OCI-LY7 (cell line): ENCODE results near the gene SPECC1. TPM values are rescaled to one million over a fixed set of nuclear protein-coding genes. Genes with fewer than 3 reads are reported as not detected.
"Not testable (repeated sequence)": the region's sequence is repeated elsewhere in the genome, so short reads cannot be mapped to it uniquely, and the experiment has no call there.

Source experiments
- BruUV-seq: library from RNA; stranded (reverse); fragments of 400-500 nt; replicated peaks from 2 replicates; lab custom pipeline; 2021; lab: Mats Ljungman, UMichigan
- CTCF ChIA-PET: fragments of 300-600 bp; sonication (Branson Sonifier 250); formaldehyde crosslinking; loops from one replicate; lab custom pipeline; 2022; ENCODE audit warnings: antibody characterized with exemption; ENCODE audit not compliant: unreplicated experiment; lab: Charles Lee
- POLR2A ChIA-PET: fragments of 300-600 bp; sonication (Branson Sonifier 250); formaldehyde crosslinking; loops from one replicate; lab custom pipeline; 2022; ENCODE audit warnings: antibody characterized with exemption; lab: Charles Lee
- DNase-seq: peaks from one replicate; pipeline ENCODE4 v3.0.0-alpha.2; 2015; ENCODE audit warnings: low spot score
- H2AFZ ChIP-seq: fragments of 200-600 bp; sonication (generic), shearing (Covaris generic); 2 replicates; pipeline ENCODE4 v1.6.1; 2014; ENCODE audit warnings: mild to moderate bottlenecking, antibody characterized with exemption, low read length, moderate library complexity
- H3K27ac ChIP-seq: fragments of 200-600 bp; sonication (generic); 2 replicates; pipeline ENCODE4 v1.5.1; 2014; ENCODE audit warnings: mixed run types, low read depth, mild to moderate bottlenecking, moderate library complexity, low read length, inconsistent platforms; ENCODE audit not compliant: poor library complexity, severe bottlenecking
- H3K36me3 ChIP-seq: fragments of 200-600 bp; sonication (generic); 2 replicates; pipeline ENCODE4 v1.6.1; 2014; ENCODE audit warnings: mild to moderate bottlenecking, antibody characterized with exemption, low read length, moderate library complexity, mixed read lengths; ENCODE audit not compliant: insufficient read depth
- H3K4me1 ChIP-seq: fragments of 200-600 bp; sonication (generic); 2 replicates; pipeline ENCODE4 v1.5.1; 2014; ENCODE audit warnings: mild to moderate bottlenecking, low read length; ENCODE audit not compliant: insufficient read depth, poor library complexity, severe bottlenecking
- H3K4me2 ChIP-seq: fragments of 200-600 bp; sonication (generic); 2 replicates; pipeline ENCODE4 v1.6.1; 2014; ENCODE audit warnings: mild to moderate bottlenecking, low read length
- H3K4me3 ChIP-seq: fragments of 200-600 bp; sonication (generic); 2 replicates; pipeline ENCODE4 v1.5.1; 2014; ENCODE audit warnings: mild to moderate bottlenecking, low read depth, low read length; ENCODE audit not compliant: poor library complexity, severe bottlenecking
- H3K79me2 ChIP-seq: fragments of 200-600 bp; sonication (generic); 2 replicates; pipeline ENCODE4 v1.6.1; 2016; ENCODE audit warnings: low read depth, mild to moderate bottlenecking, low read length, moderate library complexity, mixed read lengths; ENCODE audit not compliant: insufficient read depth
- H3K9me2 ChIP-seq: fragments of 200-600 bp; sonication (generic); 2 replicates; pipeline ENCODE4 v1.6.1; 2016; ENCODE audit warnings: mild to moderate bottlenecking, low read length, mixed read lengths; ENCODE audit not compliant: insufficient read depth
- H3K9me3 ChIP-seq: fragments of 200-600 bp; sonication (generic); 2 replicates; pipeline ENCODE4 v1.6.1; 2014; ENCODE audit warnings: mild to moderate bottlenecking, mixed run types, low read length, mixed read lengths
- H4K20me1 ChIP-seq: fragments of 200-600 bp; sonication (generic); 2 replicates; pipeline ENCODE4 v1.6.1; 2014; ENCODE audit warnings: mild to moderate bottlenecking, antibody characterized with exemption, low read length, moderate library complexity, mixed read lengths; ENCODE audit not compliant: insufficient read depth
- CTCF ChIP-seq: fragments of 200-600 bp; sonication (generic); conservative IDR thresholded peaks from 2 replicates; pipeline ENCODE4 v1.5.1; 2014; ENCODE audit warnings: mild to moderate bottlenecking, antibody characterized with exemption, low read length, moderate library complexity, mixed read lengths
- EZH2phosphoT487 ChIP-seq: fragments of 200-600 bp; sonication (generic); IDR thresholded peaks from 2 replicates; pipeline ENCODE4 v1.6.1; 2018; ENCODE audit warnings: low read depth, borderline replicate concordance, mild to moderate bottlenecking, mixed run types, antibody characterized with exemption, low read length, moderate library complexity, mixed read lengths
- intact Hi-C: fragments of 100-400 bp; cut with micrococcal nuclease; formaldehyde crosslinking; loops from one replicate; pipeline ENCODE4 v1.10.0; 2022; ENCODE audit not compliant: unreplicated experiment
- total RNA-seq, 2 experiments: library from RNA; depleted of rRNA in 1 of 2; stranded (reverse); fragments of >200 nt in 1 of 2; shearing (Covaris generic) in 1 of 2; gene quantifications; 2 replicates each; pipeline ENCODE4 v1.2.3, GENCODE V29; 2014 to 2022

The SPECC1 gene
- total RNA-seq, 2 experiments from 2014 or later: 0.47 to 2.8 TPM

- POLR2A ChIA-PET: no interaction called here
- intact Hi-C loops: no loop called here
- BruUV-seq: no TSS peak
- Histone ChIP-seq H4K20me1 (no peaks in the 10 kb centered on the region), H3K36me3 (no peaks in the 10 kb centered on the region), H3K4me3 (no peak overlapping the region), H3K4me1 (no peaks in the 10 kb centered on the region), H3K4me2 (no peak overlapping the region), H3K9me2 (no peaks in the 10 kb centered on the region), H3K79me2 (no peaks in the 10 kb centered on the region), H3K9me3 (no peaks in the 10 kb centered on the region), H3K27ac (no peak overlapping the region), H2AFZ (no peak overlapping the region)
- CTCF ChIA-PET: no interaction called here
- TF ChIP-seq CTCF (no peak), EZH2phosphoT487 (no peak)
- DNase-seq: no peak
Observed at GRCh38 chr17:20103454-20104446, 94.6 kb downstream of the SPECC1 start.

GRCh38 chr17:20105539-20106280, 96.6 kb downstream of the SPECC1 start:
- TF ChIP-seq EZH2phosphoT487: no peak
- TF ChIP-seq CTCF: no peak
- Histone ChIP-seq H3K4me3 (no peak overlapping the region), H3K9me3 (no peaks in the 10 kb centered on the region), H3K79me2 (no peaks in the 10 kb centered on the region), H3K27ac (no peak overlapping the region), H3K4me1 (no peaks in the 10 kb centered on the region), H3K4me2 (no peak overlapping the region), H4K20me1 (no peaks in the 10 kb centered on the region), H3K9me2 (no peaks in the 10 kb centered on the region), H2AFZ (no peak overlapping the region), H3K36me3 (no peaks in the 10 kb centered on the region)
- POLR2A ChIA-PET: no interaction called here
- CTCF ChIA-PET: no interaction called here
- DNase-seq: no peak
- intact Hi-C loops: no loop called here
- BruUV-seq: no TSS peak

- H3K27ac ChIP-seq, POLR2A ChIA-PET, H3K79me2 ChIP-seq, BruUV-seq, H3K9me3 ChIP-seq, H3K4me3 ChIP-seq, H3K9me2 ChIP-seq, H4K20me1 ChIP-seq, DNase-seq, CTCF ChIA-PET, intact Hi-C loops, H3K36me3 ChIP-seq, H3K4me1 ChIP-seq, H3K4me2 ChIP-seq, H2AFZ ChIP-seq: not testable (repeated sequence)
Observed at GRCh38 chr17:20106446-20106845, 97.3 kb downstream of the SPECC1 start.
